22Rv1 (cell line): ENCODE data around the gene C1orf159.

ENCODE experiments used
- ZFX ChIP-seq: fragments of 450-650 bp; IDR thresholded peaks from 2 replicates; pipeline ENCODE4 v1.6.1; 2017; ENCODE audit warnings: antibody characterized with exemption, borderline replicate concordance
- TF ChIP-seq, protein P1 (sequence below): fragments of 450-650 bp; IDR thresholded peaks from 2 replicates; pipeline ENCODE4 v1.5.1; 2017; ENCODE audit warnings: mild to moderate bottlenecking

DNA sequence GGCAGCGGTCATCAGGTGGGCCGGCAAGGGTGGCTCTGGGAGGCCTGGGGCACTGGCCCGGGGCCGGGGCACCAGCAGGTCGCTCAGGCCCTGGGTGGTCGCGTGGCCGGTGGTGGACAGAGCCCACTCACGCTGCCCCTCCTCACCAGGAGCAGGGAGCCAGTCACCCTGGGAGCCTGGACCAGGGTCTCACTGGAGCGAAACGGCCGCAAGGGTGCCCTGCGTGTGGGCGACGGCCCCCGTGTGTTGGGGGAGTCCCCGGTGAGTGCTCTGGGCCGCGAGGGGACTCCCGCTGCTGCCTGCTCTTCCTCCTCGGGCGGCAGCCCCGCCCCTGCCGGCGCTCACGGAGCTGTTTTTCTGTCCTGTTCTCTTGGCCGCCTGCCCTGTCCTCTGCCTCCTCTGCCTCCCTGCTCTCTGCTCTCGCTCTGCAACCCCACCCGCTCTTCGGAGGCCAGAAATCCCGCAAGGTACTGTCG is 65.3 kb downstream of the C1orf159 start:
- TF ChIP-seq, protein P1, sequence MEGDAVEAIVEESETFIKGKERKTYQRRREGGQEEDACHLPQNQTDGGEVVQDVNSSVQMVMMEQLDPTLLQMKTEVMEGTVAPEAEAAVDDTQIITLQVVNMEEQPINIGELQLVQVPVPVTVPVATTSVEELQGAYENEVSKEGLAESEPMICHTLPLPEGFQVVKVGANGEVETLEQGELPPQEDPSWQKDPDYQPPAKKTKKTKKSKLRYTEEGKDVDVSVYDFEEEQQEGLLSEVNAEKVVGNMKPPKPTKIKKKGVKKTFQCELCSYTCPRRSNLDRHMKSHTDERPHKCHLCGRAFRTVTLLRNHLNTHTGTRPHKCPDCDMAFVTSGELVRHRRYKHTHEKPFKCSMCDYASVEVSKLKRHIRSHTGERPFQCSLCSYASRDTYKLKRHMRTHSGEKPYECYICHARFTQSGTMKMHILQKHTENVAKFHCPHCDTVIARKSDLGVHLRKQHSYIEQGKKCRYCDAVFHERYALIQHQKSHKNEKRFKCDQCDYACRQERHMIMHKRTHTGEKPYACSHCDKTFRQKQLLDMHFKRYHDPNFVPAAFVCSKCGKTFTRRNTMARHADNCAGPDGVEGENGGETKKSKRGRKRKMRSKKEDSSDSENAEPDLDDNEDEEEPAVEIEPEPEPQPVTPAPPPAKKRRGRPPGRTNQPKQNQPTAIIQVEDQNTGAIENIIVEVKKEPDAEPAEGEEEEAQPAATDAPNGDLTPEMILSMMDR: no peak
- no peak for TF ChIP-seq ZFX
